Caco-2 (cell line): ENCODE results near the gene OR11A1. TPM values are rescaled to one million over a fixed set of nuclear protein-coding genes. Genes with fewer than 3 reads are reported as not detected.

ENCODE experiments used
- BruUV-seq: library from RNA; stranded (reverse); fragments of 400-500 nt; replicated peaks from 2 replicates; lab custom pipeline; 2021; lab: Mats Ljungman, UMichigan
- CTCF ChIA-PET: fragments of 300-600 bp; sonication (Branson Sonifier 250); formaldehyde crosslinking; loops from one replicate; lab custom pipeline; 2022; ENCODE audit warnings: antibody characterized with exemption; lab: Charles Lee
- POLR2A ChIA-PET: fragments of 300-600 bp; sonication (Branson Sonifier 250); formaldehyde crosslinking; loops from one replicate; lab custom pipeline; 2022; ENCODE audit warnings: antibody characterized with exemption; lab: Charles Lee
- DNase-seq, 2 experiments: peaks; one replicate each; pipeline versions ENCODE4 v3.0.0 to v3.0.0-alpha.2; 2020 to 2022
- H3K27me3 ChIP-seq: replicated peaks from 2 replicates; pipeline ENCODE4 v1.6.0; 2011; ENCODE audit warnings: low read length; ENCODE audit not compliant: control insufficient read depth, insufficient read depth
- H3K36me3 ChIP-seq: 2 replicates; pipeline ENCODE4 v1.5.1; 2011; ENCODE audit warnings: low read length; ENCODE audit not compliant: control insufficient read depth, insufficient read depth
- H3K4me1 ChIP-seq: fragments of 250-450 bp; sonication (Bioruptor Pico); 2 replicates; pipeline ENCODE4 v1.5.1; 2020; ENCODE audit warnings: mild to moderate bottlenecking
- H3K4me3 ChIP-seq: 2 replicates; pipeline ENCODE4 v1.5.1; 2011; ENCODE audit warnings: low read depth, mild to moderate bottlenecking, control low read depth, low read length
- H3K9me3 ChIP-seq: fragments of 250-450 bp; sonication (Bioruptor Pico); 2 replicates; pipeline ENCODE4 v1.5.1; 2020; ENCODE audit warnings: mild to moderate bottlenecking, moderate library complexity
- H3K27ac Mint-ChIP-seq: one replicate; pipeline ENCODE4 v1.8.0; 2022; ENCODE audit warnings: mixed read lengths; ENCODE audit not compliant: unreplicated experiment
- H3K27me3 Mint-ChIP-seq: one replicate; pipeline ENCODE4 v1.8.0; 2022; ENCODE audit warnings: mixed read lengths; ENCODE audit not compliant: insufficient read depth, unreplicated experiment
- H3K36me3 Mint-ChIP-seq: one replicate; pipeline ENCODE4 v1.8.0; 2022; ENCODE audit warnings: mild to moderate bottlenecking, mixed read lengths; ENCODE audit not compliant: insufficient read depth, unreplicated experiment
- H3K4me1 Mint-ChIP-seq: one replicate; pipeline ENCODE4 v1.8.0; 2022; ENCODE audit warnings: low read depth, mixed read lengths; ENCODE audit not compliant: unreplicated experiment
- H3K4me3 Mint-ChIP-seq: one replicate; pipeline ENCODE4 v1.8.0; 2022; ENCODE audit warnings: mild to moderate bottlenecking, moderate library complexity, mixed read lengths; ENCODE audit not compliant: unreplicated experiment
- H3K9me3 Mint-ChIP-seq: one replicate; pipeline ENCODE4 v1.8.0; 2022; ENCODE audit warnings: mixed read lengths; ENCODE audit not compliant: unreplicated experiment
- intact Hi-C: fragments of 100-400 bp; cut with micrococcal nuclease; formaldehyde crosslinking; loops from one replicate; pipeline ENCODE4 v1.10.0; 2022; ENCODE audit not compliant: unreplicated experiment
- total RNA-seq: library from RNA; stranded (reverse); gene quantifications from 2 replicates; pipeline ENCODE4 v1.2.3, GENCODE V29; 2022
- TF ChIP-seq, protein P1 (sequence below), 2 experiments: fragments of 200-600 bp in 1 of 2; IDR thresholded peaks; 1 replicate in 1 of 2; 2 replicates in 1 of 2; pipeline versions ENCODE4 v1.5.1 to v1.8.0; 2011 to 2022; ENCODE audit warnings: antibody characterized with exemption in 1 of 2, control low read depth in 1 of 2, inconsistent platforms in 1 of 2, low read depth in 1 of 2, low read length in 1 of 2, mild to moderate bottlenecking in 1 of 2, moderate library complexity in 1 of 2; ENCODE audit not compliant: insufficient read depth in 1 of 2, severe bottlenecking in 1 of 2, unreplicated experiment in 1 of 2

The OR11A1 gene
- total RNA-seq, 1 experiment from 2014 or later: not detected

DNA sequence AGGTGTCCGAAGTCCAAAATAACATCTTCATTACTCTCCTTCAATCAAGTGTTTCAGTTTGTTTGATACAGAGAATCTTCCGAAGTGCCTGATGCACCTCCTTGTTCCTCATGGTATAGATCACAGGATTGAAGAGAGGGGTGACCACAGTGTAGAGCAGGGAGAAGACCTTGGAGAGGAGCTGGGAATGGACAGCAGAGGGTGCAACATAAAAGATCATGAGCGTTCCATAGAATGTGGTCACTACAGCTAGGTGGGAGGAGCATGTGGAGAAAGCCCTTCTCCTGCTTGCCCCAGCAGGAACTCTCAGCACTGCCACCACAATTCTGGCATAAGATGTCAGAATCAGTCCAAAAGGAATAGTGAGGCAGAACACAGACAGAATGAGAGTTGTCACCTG is 30.2 kb downstream of the OR11A1 start:
- peak in 1 of 2 experiments; percentile 11 for DNase-seq
- H3K27me3 Mint-ChIP-seq: peaks cover 25% of the 10 kb centered on the region
- intact Hi-C loops: loop anchor here (1.0 kb wide), 1 partner anchor 163 kb away; no protein-coding TSS in a partner anchor

DNA sequence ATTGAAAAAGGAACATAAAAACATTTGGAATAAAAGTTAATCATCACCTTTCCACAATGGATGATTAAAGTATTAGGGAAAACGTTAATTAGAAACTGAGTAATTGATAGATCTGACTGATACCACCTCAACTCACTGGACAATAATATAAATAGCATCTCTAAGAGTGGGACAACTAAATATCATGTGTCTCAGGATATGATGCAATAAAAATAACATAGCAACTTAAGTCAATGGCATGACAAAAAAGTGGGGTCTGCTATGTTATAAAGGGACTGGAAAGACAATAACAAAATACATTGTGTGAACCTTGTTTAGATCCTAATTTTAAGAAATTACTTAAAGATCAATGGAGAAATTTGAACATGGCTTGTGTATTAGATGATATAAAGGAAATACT is 31.8 kb downstream of the OR11A1 start:
- no TSS peak for BruUV-seq
- no peaks in the 10 kb centered on the region for H3K9me3 Mint-ChIP-seq
- no peak overlapping the region for H3K27ac Mint-ChIP-seq
- H3K36me3 ChIP-seq: no peaks in the 10 kb centered on the region
- CTCF ChIA-PET: no interaction called here
- peaks cover 18% of the 10 kb centered on the region for H3K27me3 Mint-ChIP-seq
- no peaks in the 10 kb centered on the region for H3K4me1 ChIP-seq
- H3K4me1 Mint-ChIP-seq: no peaks in the 10 kb centered on the region
- TF ChIP-seq, protein P1, sequence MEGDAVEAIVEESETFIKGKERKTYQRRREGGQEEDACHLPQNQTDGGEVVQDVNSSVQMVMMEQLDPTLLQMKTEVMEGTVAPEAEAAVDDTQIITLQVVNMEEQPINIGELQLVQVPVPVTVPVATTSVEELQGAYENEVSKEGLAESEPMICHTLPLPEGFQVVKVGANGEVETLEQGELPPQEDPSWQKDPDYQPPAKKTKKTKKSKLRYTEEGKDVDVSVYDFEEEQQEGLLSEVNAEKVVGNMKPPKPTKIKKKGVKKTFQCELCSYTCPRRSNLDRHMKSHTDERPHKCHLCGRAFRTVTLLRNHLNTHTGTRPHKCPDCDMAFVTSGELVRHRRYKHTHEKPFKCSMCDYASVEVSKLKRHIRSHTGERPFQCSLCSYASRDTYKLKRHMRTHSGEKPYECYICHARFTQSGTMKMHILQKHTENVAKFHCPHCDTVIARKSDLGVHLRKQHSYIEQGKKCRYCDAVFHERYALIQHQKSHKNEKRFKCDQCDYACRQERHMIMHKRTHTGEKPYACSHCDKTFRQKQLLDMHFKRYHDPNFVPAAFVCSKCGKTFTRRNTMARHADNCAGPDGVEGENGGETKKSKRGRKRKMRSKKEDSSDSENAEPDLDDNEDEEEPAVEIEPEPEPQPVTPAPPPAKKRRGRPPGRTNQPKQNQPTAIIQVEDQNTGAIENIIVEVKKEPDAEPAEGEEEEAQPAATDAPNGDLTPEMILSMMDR (IDR thresholded peaks at IDR 0.05; ENCODE audit: insufficient read depth in 1 of 2, low read depth in 1 of 2, low read length in 1 of 2, severe bottlenecking in 1 of 2, unreplicated experiment in 1 of 2): no peak
- no peak for DNase-seq
- intact Hi-C loops: no loop called here
- POLR2A ChIA-PET: no interaction called here
- no peak overlapping the region for H3K4me3 Mint-ChIP-seq
- H3K4me3 ChIP-seq: no peak overlapping the region
- H3K9me3 ChIP-seq: no peaks in the 10 kb centered on the region; the same call in 1 of the 2 replicates
- no peaks in the 10 kb centered on the region for H3K36me3 Mint-ChIP-seq
- no peaks in the 10 kb centered on the region for H3K27me3 ChIP-seq

More for the DNA sequence above, 30.2 kb downstream of the OR11A1 start:
- Mint-ChIP-seq H3K9me3 (no peaks in the 10 kb centered on the region), H3K27ac (no peak overlapping the region), H3K4me3 (no peak overlapping the region), H3K4me1 (no peaks in the 10 kb centered on the region), H3K36me3 (no peaks in the 10 kb centered on the region)
- no peaks in the 10 kb centered on the region for H3K36me3 ChIP-seq
- ChIA-PET CTCF (interaction anchor here (0.8 to 1.0 kb wide), 2 partner anchors 21 to 163 kb away, joined by 7 to 8 read pairs; no protein-coding TSS in a partner anchor), POLR2A (no interaction called here)
- H3K4me1 ChIP-seq: no peaks in the 10 kb centered on the region
- TF ChIP-seq, protein P1 (IDR thresholded peaks at IDR 0.05; ENCODE audit: insufficient read depth in 1 of 2, low read depth in 1 of 2, low read length in 1 of 2, severe bottlenecking in 1 of 2, unreplicated experiment in 1 of 2): peak in 1 of 2 experiments; percentile 15
- H3K4me3 ChIP-seq: no peak overlapping the region
- H3K27me3 ChIP-seq: no peaks in the 10 kb centered on the region
- H3K9me3 ChIP-seq: no peaks in the 10 kb centered on the region
- BruUV-seq: no TSS peak

DNA sequence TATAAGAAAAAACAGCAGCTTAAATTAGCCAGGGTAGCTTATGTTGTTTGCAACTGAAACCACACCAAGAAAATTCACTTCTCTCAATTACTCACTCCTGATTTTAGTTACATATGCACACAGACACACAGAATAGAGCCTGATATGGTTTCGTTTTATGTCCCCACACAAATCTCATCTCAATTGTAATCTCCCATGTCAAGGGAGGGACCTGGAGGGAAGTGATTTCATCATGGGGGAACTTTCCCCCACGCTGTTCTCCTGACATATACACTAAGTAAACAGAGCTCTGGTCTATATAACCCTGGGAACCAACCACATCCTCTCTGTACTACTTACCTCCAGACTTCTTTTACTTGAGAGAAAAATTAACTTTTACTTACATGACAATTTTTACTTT is 32.3 kb downstream of the OR11A1 start:
- intact Hi-C loops: no loop called here
- no peaks in the 10 kb centered on the region for H3K4me1 ChIP-seq
- ChIA-PET POLR2A (no interaction called here), CTCF (no interaction called here)
- Mint-ChIP-seq H3K9me3 (no peaks in the 10 kb centered on the region), H3K27me3 (peaks cover 18% of the 10 kb centered on the region), H3K27ac (no peak overlapping the region), H3K4me3 (no peak overlapping the region), H3K36me3 (no peaks in the 10 kb centered on the region), H3K4me1 (no peaks in the 10 kb centered on the region)
- no peaks in the 10 kb centered on the region for H3K27me3 ChIP-seq
- no TSS peak for BruUV-seq
- H3K36me3 ChIP-seq: no peaks in the 10 kb centered on the region
- TF ChIP-seq, protein P1 (IDR thresholded peaks at IDR 0.05; ENCODE audit: insufficient read depth in 1 of 2, low read depth in 1 of 2, low read length in 1 of 2, severe bottlenecking in 1 of 2, unreplicated experiment in 1 of 2): no peak
- no peak overlapping the region for H3K4me3 ChIP-seq
- H3K9me3 ChIP-seq: no peaks in the 10 kb centered on the region; the same call in 1 of the 2 replicates
- no peak for DNase-seq
